Sigmoid colon (tissue), 4 donors: ENCODE data around the gene FXR1.

Source experiments
- EP300 ChIP-seq, 4 donors: sonication (generic); formaldehyde crosslinking; IDR thresholded peaks; one replicate each; pipeline ENCODE4 v1.6.1; 2017; ENCODE audit warnings: antibody characterized with exemption in 4 of 4
- POLR2A ChIP-seq, 2 donors: fragments of 450-650 bp; IDR thresholded peaks; one replicate each; pipeline ENCODE4 v1.6.1; 2016; ENCODE audit warnings: antibody characterized with exemption in 2 of 2, mild to moderate bottlenecking in 2 of 2, moderate library complexity in 2 of 2
- TF ChIP-seq, protein P1 (sequence below), 4 experiments: fragments of 450-650 bp in 3 of 4; fragments of 200-600 bp in 1 of 4; IDR thresholded peaks; one replicate each; pipeline ENCODE4 v1.5.1; 2016 to 2019; ENCODE audit warnings: antibody characterized with exemption in 4 of 4, mild to moderate bottlenecking in 3 of 4, moderate library complexity in 2 of 4

DNA sequence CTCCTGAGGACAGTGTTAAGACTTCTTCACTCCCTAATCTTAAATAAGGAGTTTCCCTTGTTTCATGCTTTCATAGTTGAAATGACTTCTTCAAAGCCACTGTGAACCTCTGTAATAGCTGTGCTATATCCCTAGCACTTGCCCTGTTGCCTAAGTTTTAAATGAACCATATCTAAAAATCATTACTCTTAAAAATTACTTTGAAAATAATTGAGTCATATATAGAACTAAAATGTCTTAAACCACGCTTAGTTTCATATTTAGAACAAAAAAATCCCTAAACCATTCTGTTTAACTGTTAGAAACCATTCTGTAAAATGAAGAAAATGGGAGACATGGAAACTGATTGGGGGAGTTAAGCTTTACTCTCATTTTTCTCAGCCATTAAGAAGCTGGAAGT is 47.2 kb downstream of the FXR1 start:
- TF ChIP-seq, protein P1, sequence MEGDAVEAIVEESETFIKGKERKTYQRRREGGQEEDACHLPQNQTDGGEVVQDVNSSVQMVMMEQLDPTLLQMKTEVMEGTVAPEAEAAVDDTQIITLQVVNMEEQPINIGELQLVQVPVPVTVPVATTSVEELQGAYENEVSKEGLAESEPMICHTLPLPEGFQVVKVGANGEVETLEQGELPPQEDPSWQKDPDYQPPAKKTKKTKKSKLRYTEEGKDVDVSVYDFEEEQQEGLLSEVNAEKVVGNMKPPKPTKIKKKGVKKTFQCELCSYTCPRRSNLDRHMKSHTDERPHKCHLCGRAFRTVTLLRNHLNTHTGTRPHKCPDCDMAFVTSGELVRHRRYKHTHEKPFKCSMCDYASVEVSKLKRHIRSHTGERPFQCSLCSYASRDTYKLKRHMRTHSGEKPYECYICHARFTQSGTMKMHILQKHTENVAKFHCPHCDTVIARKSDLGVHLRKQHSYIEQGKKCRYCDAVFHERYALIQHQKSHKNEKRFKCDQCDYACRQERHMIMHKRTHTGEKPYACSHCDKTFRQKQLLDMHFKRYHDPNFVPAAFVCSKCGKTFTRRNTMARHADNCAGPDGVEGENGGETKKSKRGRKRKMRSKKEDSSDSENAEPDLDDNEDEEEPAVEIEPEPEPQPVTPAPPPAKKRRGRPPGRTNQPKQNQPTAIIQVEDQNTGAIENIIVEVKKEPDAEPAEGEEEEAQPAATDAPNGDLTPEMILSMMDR (IDR thresholded peaks at IDR 0.05) = no peak
- TF ChIP-seq EP300 (IDR thresholded peaks at IDR 0.05) (no peak), POLR2A (IDR thresholded peaks at IDR 0.05) (no peak)
